SK-N-SH (cell line): ENCODE results near the gene KIF25. TPM values are rescaled to one million over a fixed set of nuclear protein-coding genes. Genes with fewer than 3 reads are reported as not detected.
A peak's percentile ranks its signal among the peaks of the same experiment; 100 is the strongest.

Source experiments
- CTCF ChIA-PET: fragments of 300-600, 350-600 bp; formaldehyde crosslinking; extraction: SDS; loops from one replicate; lab custom pipeline; 2021; lab: Yijun Ruan, JAX
- POLR2A ChIA-PET: fragments of 350-600 bp; sonication (Branson Sonifier 250); formaldehyde crosslinking; extraction: SDS; loops from one replicate; lab custom pipeline; 2020; ENCODE audit warnings: antibody characterized with exemption, inconsistent platforms; lab: Yijun Ruan, JAX
- DNase-seq: peaks from one replicate; pipeline ENCODE4 v3.0.0; 2012
- H2AFZ ChIP-seq: fragments of 200-600 bp; sonication (generic); 2 replicates; pipeline ENCODE4 v1.8.1; 2016; ENCODE audit warnings: antibody characterized with exemption, mild to moderate bottlenecking, low read depth
- H3F3A ChIP-seq: fragments of 200-600 bp; sonication (generic); replicated peaks from 2 replicates; pipeline ENCODE3; 2016; ENCODE audit warnings: antibody characterized with exemption, mild to moderate bottlenecking; ENCODE audit not compliant: insufficient read depth
- H3K27ac ChIP-seq, 2 experiments: fragments of 200-500 bp in 1 of 2; fragments of 200-600 bp in 1 of 2; sonication (Bioruptor generic) in 1 of 2; sonication (generic), shearing (Covaris generic) in 1 of 2; 2 replicates each; pipeline versions ENCODE4 v1.5.1 to v1.6.1; 2014 to 2016; ENCODE audit warnings: low read depth in 2 of 2, inconsistent platforms in 1 of 2, low read length in 1 of 2, mild to moderate bottlenecking in 1 of 2, mixed read lengths in 1 of 2
- H3K27me3 ChIP-seq: fragments of 200-600 bp; sonication (generic), shearing (Covaris generic); 2 replicates; pipeline ENCODE4 v1.6.1; 2016; ENCODE audit warnings: mixed run types; ENCODE audit not compliant: insufficient read depth
- H3K36me3 ChIP-seq, 2 experiments: fragments of 200-500 bp in 1 of 2; fragments of 200-600 bp in 1 of 2; sonication (Bioruptor generic) in 1 of 2; sonication (generic) in 1 of 2; replicated peaks in 1 of 2; 2 replicates each; pipeline versions ENCODE3 to v1.5.1; 2014 to 2016; ENCODE audit warnings: low read length in 1 of 2, mild to moderate bottlenecking in 1 of 2; ENCODE audit not compliant: insufficient read depth in 2 of 2, control insufficient read depth in 1 of 2
- H3K4me1 ChIP-seq, 2 experiments: fragments of 200-500 bp in 1 of 2; fragments of 200-600 bp in 1 of 2; sonication (Bioruptor generic) in 1 of 2; sonication (generic), shearing (Covaris generic) in 1 of 2; 2 replicates each; pipeline versions ENCODE4 v1.5.1 to v1.6.1; 2014 to 2016; ENCODE audit warnings: low read depth in 1 of 2, low read length in 1 of 2, mixed run types in 1 of 2; ENCODE audit not compliant: insufficient read depth in 2 of 2, control insufficient read depth in 1 of 2
- H3K4me2 ChIP-seq: fragments of 200-600 bp; sonication (generic), shearing (Covaris generic); 2 replicates; pipeline ENCODE4 v1.6.1; 2017; ENCODE audit warnings: mixed run types
- H3K4me3 ChIP-seq, 2 experiments: fragments of 200-500 bp in 1 of 2; fragments of 200-600 bp in 1 of 2; sonication (Bioruptor generic) in 1 of 2; sonication (generic), shearing (Covaris generic) in 1 of 2; 2 replicates each; pipeline versions ENCODE4 v1.5.1 to v1.8.1; 2014 to 2016; ENCODE audit warnings: low read depth in 2 of 2, inconsistent platforms in 1 of 2, low read length in 1 of 2, mild to moderate bottlenecking in 1 of 2, mixed read lengths in 1 of 2, moderate library complexity in 1 of 2
- H3K79me2 ChIP-seq: fragments of 200-600 bp; sonication (generic); 2 replicates; pipeline ENCODE4 v1.8.1; 2017; ENCODE audit warnings: mild to moderate bottlenecking; ENCODE audit not compliant: insufficient read depth
- H3K9ac ChIP-seq: fragments of 200-600 bp; sonication (generic); 2 replicates; pipeline ENCODE4 v1.6.1; 2017; ENCODE audit warnings: mixed run types
- H3K9me2 ChIP-seq: fragments of 200-600 bp; sonication (generic); 2 replicates; pipeline ENCODE4 v1.6.1; 2017; ENCODE audit warnings: mixed run types
- H3K9me3 ChIP-seq: fragments of 200-600 bp; sonication (generic); 2 replicates; pipeline ENCODE4 v1.6.1; 2017; ENCODE audit warnings: mixed run types, mild to moderate bottlenecking, moderate library complexity
- H4K20me1 ChIP-seq: fragments of 200-600 bp; sonication (generic); 2 replicates; pipeline ENCODE4 v1.6.1; 2017; ENCODE audit warnings: mild to moderate bottlenecking, mixed run types; ENCODE audit not compliant: insufficient read depth
- CHD2 ChIP-seq: fragments of 150-350 bp; IDR thresholded peaks from 2 replicates; pipeline ENCODE4 v1.6.1; 2018; ENCODE audit warnings: low read length; ENCODE audit not compliant: partially characterized antibody
- CTCF ChIP-seq: fragments of 200-600 bp; sonication (generic); IDR thresholded peaks from 2 replicates; pipeline ENCODE4 v1.6.1; 2017; ENCODE audit warnings: antibody characterized with exemption, mild to moderate bottlenecking, moderate library complexity
- EP300 ChIP-seq, 2 experiments: IDR thresholded peaks; 2 replicates each; pipeline versions ENCODE4 v1.4.0 to v1.6.1; 2012; ENCODE audit warnings: borderline replicate concordance in 1 of 2, low read depth in 1 of 2, low read length in 1 of 2
- GATA2 ChIP-seq: sonication (generic); formaldehyde crosslinking; IDR thresholded peaks from 2 replicates; pipeline ENCODE4 v1.5.0; 2020; ENCODE audit warnings: mild to moderate bottlenecking, missing genetic modification reagents
- JUND ChIP-seq: IDR thresholded peaks from 2 replicates; pipeline ENCODE4 v1.4.0; 2012
- RAD21 ChIP-seq: IDR thresholded peaks from 2 replicates; pipeline ENCODE4 v1.6.1; 2012; ENCODE audit warnings: mild to moderate bottlenecking, low read length
- RCOR1 ChIP-seq: fragments of 150-350 bp; IDR thresholded peaks from 2 replicates; pipeline ENCODE4 v1.6.1; 2017; ENCODE audit warnings: antibody characterized with exemption, low read length
- RXRA ChIP-seq: IDR thresholded peaks from 2 replicates; pipeline ENCODE4 v1.4.0; 2012; ENCODE audit warnings: low read depth, mild to moderate bottlenecking, borderline replicate concordance
- SIN3A ChIP-seq: IDR thresholded peaks from 2 replicates; pipeline ENCODE4 v1.6.1; 2012; ENCODE audit warnings: low read depth, mild to moderate bottlenecking, low read length, moderate library complexity, borderline replicate concordance
- TAF1 ChIP-seq: IDR thresholded peaks from 2 replicates; pipeline ENCODE4 v1.6.1; 2012; ENCODE audit warnings: low read depth, mild to moderate bottlenecking, low read length, moderate library complexity, borderline replicate concordance
- TEAD4 ChIP-seq: IDR thresholded peaks from 2 replicates; pipeline ENCODE4 v1.4.0; 2012; ENCODE audit warnings: mild to moderate bottlenecking, borderline replicate concordance; ENCODE audit not compliant: insufficient read depth
- YY1 ChIP-seq: IDR thresholded peaks from 2 replicates; pipeline ENCODE4 v1.4.0; 2012; ENCODE audit warnings: low read depth, mild to moderate bottlenecking
- WGBS: methylation state at CpG from one replicate; pipeline ENCODE4 v1.1.6; 2017; ENCODE audit warnings: low lambda C conversion rate; 5-methylcytosine and 5-hydroxymethylcytosine counted together
- polyA plus RNA-seq, 3 experiments: library from polyadenylated mRNA; depleted of rRNA; stranded (reverse); fragments of >200 nt; gene quantifications; 2 replicates each; pipeline ENCODE4 v1.2.3, GENCODE V29; 2012
- TF ChIP-seq, protein P1 (sequence below): IDR thresholded peaks from 2 replicates; pipeline ENCODE4 v1.4.0; 2012; ENCODE audit warnings: low read depth, borderline replicate concordance

The KIF25 gene
- polyA plus RNA-seq, 1 of the 3 experiments (the other 2 are of a cell fraction), result not detected

DNA sequence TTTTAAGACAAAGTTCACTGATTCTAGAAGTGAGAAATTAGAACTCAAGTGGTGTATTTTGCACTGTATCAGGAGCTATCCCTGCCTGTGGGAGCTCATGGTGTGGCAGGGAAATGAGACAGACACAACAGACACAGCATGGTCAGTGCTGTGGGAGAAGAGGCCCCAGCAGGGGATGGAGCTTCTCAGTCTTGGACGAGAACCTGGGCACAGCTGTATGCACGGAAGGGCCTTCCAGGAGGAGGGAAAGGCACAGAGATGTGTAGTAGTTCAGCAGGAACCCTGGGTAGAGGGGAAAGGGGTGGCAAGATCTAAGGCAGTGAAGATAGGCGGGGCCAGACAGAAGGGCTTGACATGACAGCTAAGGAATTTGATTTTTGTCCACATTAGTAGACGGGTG is 48.8 kb upstream of the KIF25 start:
- CTCF ChIA-PET, result interaction anchor here (0.9 to 1.0 kb wide), 2 partner anchors 28 to 598 kb away, joined by 3 to 4 read pairs; no protein-coding TSS in a partner anchor
- H4K20me1 ChIP-seq, result no peaks in the 10 kb centered on the region
- no peaks in the 10 kb centered on the region for H3K9me2 ChIP-seq
- peaks cover 0 to 8% of the 10 kb centered on the region in 2 experiments; a peak in 2 of 4 replicates for H3K4me1 ChIP-seq
- H3K9ac ChIP-seq, result no peak overlapping the region
- POLR2A ChIA-PET, result no interaction called here
- H3K4me2 ChIP-seq, result no peak overlapping the region
- H3K9me3 ChIP-seq, result no peaks in the 10 kb centered on the region
- H3F3A ChIP-seq, result peaks cover 4% of the 10 kb centered on the region
- no peaks in the 10 kb centered on the region for H3K27me3 ChIP-seq
- TF ChIP-seq GATA2 (CRISPR knock-in tag), result no peak
- no peak for TF ChIP-seq CTCF
- TF ChIP-seq RXRA, result no peak
- no peak for TF ChIP-seq JUND
- TF ChIP-seq RCOR1, result no peak
- no peaks in the 10 kb centered on the region for H3K79me2 ChIP-seq
- 99% methylated on average over 4 of the region's 4 CpGs for WGBS
- H2AFZ ChIP-seq, result no peak overlapping the region
- H3K36me3 ChIP-seq, result peaks cover 27 to 76% of the 10 kb centered on the region in 2 experiments
- no peak overlapping the region; a peak in 1 of 4 replicates for H3K27ac ChIP-seq
- DNase-seq, result no peak
- H3K4me3 ChIP-seq, result no peak overlapping the region

GRCh38 chr6:167949121-167949684 is 48.3 kb upstream of the KIF25 start:
- Histone ChIP-seq H3K9me2 (no peaks in the 10 kb centered on the region), H4K20me1 (no peaks in the 10 kb centered on the region), H3F3A (peaks cover 4% of the 10 kb centered on the region), H3K4me2 (no peak overlapping the region), H3K4me3 (no peak overlapping the region), H3K79me2 (no peaks in the 10 kb centered on the region), H3K27ac (peak overlapping the region in 1 of 2 experiments; percentile 28; a peak in 1 of 4 replicates), H3K27me3 (no peaks in the 10 kb centered on the region), H3K36me3 (peaks cover 27 to 73% of the 10 kb centered on the region in 2 experiments), H3K9ac (no peak overlapping the region), H3K9me3 (no peaks in the 10 kb centered on the region), H3K4me1 (peaks cover 0 to 8% of the 10 kb centered on the region in 2 experiments; a peak in 2 of 4 replicates), H2AFZ (no peak overlapping the region)
- TF ChIP-seq EP300 (IDR thresholded peaks at IDR 0.05; ENCODE audit: borderline replicate concordance in 1 of 2, low read depth in 1 of 2, low read length in 1 of 2) (no peak), GATA2 (CRISPR knock-in tag) (peak; percentile 38; the same call in 1 of the 2 replicates)
- CTCF ChIA-PET, result interaction anchor here (0.9 to 1.3 kb wide), 3 partner anchors 11 to 598 kb away, joined by 3 to 4 read pairs (median 3); no protein-coding TSS in a partner anchor
- peak; percentile 32 for DNase-seq
- POLR2A ChIA-PET, result no interaction called here
- 78% methylated on average over 7 of the region's 7 CpGs for WGBS

DNA sequence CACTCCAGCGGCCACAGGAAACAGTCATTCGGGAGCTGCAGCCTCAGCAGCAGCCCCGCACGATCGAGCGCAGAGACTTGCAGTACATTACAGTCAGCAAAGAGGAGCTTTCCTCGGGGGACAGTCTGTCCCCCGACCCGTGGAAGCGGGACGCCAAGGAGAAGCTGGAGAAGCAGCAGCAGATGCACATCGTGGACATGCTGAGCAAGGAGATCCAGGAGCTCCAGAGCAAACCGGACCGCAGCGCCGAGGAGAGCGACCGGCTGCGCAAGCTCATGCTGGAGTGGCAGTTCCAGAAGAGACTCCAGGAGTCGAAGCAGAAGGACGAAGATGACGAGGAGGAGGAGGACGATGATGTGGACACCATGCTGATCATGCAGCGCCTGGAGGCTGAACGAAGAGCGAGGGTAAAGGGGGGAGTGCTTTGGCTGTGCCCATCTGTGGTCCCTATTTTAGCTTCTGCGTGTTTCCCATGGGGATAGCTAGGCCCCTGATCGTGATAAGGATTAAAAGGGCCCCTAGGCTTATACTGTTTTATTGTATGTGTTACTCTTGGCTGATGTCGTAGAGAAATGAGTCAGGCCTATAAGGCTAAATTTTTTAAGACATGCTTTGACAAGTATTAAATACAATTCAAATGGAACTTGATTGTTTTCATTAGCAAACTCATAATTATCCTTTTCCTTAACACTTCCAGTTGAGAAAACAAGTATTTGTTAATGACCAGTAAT is 45.5 kb upstream of the KIF25 start:
- no peak overlapping the region for H3K4me2 ChIP-seq
- TF ChIP-seq GATA2 (CRISPR knock-in tag) (no peak), CHD2 (no peak), YY1 (no peak), CTCF (no peak), TAF1 (no peak), JUND (no peak), RAD21 (no peak), RCOR1 (no peak), TEAD4 (no peak), SIN3A (no peak)
- TF ChIP-seq, protein P1, sequence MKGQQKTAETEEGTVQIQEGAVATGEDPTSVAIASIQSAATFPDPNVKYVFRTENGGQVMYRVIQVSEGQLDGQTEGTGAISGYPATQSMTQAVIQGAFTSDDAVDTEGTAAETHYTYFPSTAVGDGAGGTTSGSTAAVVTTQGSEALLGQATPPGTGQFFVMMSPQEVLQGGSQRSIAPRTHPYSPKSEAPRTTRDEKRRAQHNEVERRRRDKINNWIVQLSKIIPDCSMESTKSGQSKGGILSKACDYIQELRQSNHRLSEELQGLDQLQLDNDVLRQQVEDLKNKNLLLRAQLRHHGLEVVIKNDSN, result no peak
- TF ChIP-seq, all 33 proteins: peak for 0
- no peaks in the 10 kb centered on the region for H3K79me2 ChIP-seq
- peaks cover 20 to 59% of the 10 kb centered on the region in 2 experiments for H3K36me3 ChIP-seq
- peaks cover 0 to 8% of the 10 kb centered on the region in 2 experiments; a peak in 2 of 4 replicates for H3K4me1 ChIP-seq
- H3K9me2 ChIP-seq, result no peaks in the 10 kb centered on the region
- H3K4me3 ChIP-seq, result no peak overlapping the region
- 96% methylated on average over 27 of the region's 29 CpGs for WGBS
- peaks cover 4% of the 10 kb centered on the region for H3F3A ChIP-seq
- ChIA-PET POLR2A (no interaction called here), CTCF (no interaction called here)
- no peaks in the 10 kb centered on the region for H3K27me3 ChIP-seq
- no peaks in the 10 kb centered on the region for H4K20me1 ChIP-seq
- no peaks in the 10 kb centered on the region for H3K9me3 ChIP-seq
- H3K9ac ChIP-seq, result no peak overlapping the region
- no peak overlapping the region for H2AFZ ChIP-seq
- DNase-seq, result no peak
- H3K27ac ChIP-seq, result no peak overlapping the region
